Measurements from ENCODE around the gene ATP13A3.
A peak's percentile ranks its signal among the peaks of the same experiment; 100 is the strongest.

Gene ATP13A3

DNA sequence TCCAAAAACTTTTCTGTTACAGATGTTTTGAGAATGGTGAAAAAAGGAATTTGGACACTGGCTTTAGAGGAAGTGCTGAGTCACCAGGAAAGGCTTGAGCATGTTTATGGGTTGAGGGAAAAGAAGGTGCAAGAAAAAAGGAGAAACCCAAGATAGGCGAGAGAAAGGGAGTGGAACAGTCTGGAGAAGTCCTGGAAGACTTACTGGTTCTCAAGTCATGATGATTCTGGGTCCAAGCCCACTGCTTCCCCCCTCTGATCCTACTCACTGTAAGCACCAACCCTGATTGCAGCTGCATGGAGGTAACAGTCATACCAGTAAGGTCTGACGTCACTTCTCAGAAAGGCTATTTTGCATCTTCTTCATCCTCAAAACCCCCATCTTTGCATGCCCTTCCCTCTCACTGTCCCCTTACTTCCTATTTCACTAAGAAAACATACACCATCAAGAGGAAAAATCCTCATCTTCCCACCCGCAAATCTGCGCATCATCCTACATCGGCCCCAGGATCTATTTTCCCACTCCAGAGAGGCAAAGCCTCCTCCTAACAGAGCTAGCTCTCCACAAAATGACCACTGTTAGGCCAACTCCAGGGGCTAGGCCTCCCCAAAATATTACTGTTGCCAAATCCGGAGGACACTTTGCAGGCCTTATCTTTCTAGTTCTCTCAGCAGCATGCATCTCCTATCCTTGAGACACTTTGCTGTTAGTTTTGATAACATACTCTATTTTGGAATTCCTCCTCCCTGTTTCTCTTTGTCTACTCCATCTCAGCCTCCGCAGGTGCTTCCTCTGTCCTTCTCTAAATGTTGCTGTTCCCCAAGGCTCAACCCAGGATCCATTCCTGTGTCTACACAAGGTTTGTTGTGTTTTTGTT lies 3.2 kb upstream of the ATP13A3 start:
- peak overlapping the region; percentile 53 for H3K4me3 ChIP-seq (ENCODE audit: low read depth, low read length)
- peak; percentile 83 for DNase-seq (ENCODE audit: low read depth)
- no peak for TF ChIP-seq CTCF (IDR thresholded peaks at IDR 0.05; ENCODE audit: low read depth, low read length, missing control alignments)

GRCh38 chr3:194488055-194488742 lies 1.4 kb upstream of the ATP13A3 start:
- no peak for DNase-seq (ENCODE audit: low read depth)
- no peak for TF ChIP-seq CTCF (IDR thresholded peaks at IDR 0.05; ENCODE audit: low read depth, low read length, missing control alignments)
- H3K4me3 ChIP-seq (ENCODE audit: low read depth, low read length), result peak overlapping the region; percentile 53

DNA sequence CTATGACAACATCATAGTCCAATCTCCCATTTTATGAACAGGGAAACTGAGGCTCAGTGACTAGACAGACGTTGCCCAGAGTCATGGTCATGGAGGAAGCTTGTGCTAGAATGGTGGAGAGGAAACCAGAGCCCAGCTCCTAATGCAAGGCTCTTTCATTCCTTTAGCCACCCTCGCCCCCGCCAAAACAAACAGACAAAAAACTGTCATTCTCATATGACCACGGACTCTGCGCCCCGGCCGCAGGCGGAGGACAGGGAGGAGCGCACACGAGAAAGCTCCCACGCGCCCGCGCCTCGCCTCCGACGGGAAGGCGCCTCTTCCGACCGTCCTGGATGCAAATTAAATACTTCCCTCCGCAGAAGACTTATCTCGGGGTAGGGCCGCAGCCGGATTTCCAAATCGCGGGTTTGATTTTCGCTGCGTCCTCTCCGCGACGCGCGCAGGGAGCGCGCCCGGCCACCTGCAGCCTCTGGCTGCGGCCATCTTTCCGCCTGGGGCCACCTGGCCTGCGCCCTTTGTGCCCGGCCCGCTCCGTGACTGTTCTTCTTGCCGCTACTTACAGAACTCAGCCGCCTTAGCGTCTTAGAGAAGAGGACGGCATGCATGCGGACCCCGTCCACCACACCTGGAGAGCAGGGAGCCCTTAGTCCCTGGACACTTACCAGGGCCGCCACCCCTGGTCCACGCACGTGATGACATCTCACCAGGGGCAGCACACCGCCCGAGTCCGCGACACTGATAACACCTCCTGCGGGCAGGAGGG lies 670 bp upstream of the ATP13A3 start:
- no peak for DNase-seq (ENCODE audit: low read depth)
- no peak for TF ChIP-seq CTCF (IDR thresholded peaks at IDR 0.05; ENCODE audit: low read depth, low read length, missing control alignments)

DNA sequence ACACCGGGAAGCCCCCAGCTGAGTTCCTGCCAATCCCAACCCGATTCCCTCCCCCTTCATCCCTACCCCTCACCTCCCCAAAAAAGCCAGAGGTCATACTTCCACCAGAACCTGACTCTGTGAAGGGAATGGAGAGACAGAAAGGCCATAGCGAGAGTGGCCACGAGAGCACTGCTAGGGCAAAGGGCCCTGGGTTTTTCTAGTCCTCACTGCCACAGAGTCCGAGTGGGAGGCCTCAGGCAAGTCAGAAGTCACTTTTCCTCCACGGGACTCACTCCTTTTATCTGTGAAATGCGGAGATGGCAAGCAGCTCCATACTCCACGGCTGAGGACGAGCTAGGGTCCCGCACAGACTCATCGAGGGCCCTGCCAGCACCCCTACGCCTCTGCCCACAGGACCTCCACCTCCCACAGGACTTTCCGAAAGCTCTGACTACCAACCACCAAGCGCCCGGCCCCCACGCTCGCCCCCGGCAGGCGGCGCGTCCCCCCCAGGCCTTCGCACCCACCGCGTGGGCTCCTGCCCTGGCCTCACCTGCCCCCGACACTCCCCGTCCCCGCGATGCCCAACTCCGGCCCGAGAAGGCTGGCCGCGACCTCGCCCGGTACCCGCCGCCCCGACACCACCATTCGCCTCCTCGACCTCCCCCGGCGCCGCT lies 792 bp downstream of the ATP13A3 start:
- no peak for DNase-seq (ENCODE audit: low read depth)
- peak overlapping the region; percentile 96 for H3K4me3 ChIP-seq (ENCODE audit: low read depth, low read length)
- peak; percentile 22 for TF ChIP-seq CTCF (IDR thresholded peaks at IDR 0.05; ENCODE audit: low read depth, low read length, missing control alignments)

More for the DNA sequence above, 670 bp upstream of the ATP13A3 start:
- H3K4me3 ChIP-seq (ENCODE audit: low read depth, low read length), result peak overlapping the region; percentile 53

GRCh38 chr3:194485468-194485880 lies 1.3 kb downstream of the ATP13A3 start:
- no peak for TF ChIP-seq CTCF (IDR thresholded peaks at IDR 0.05; ENCODE audit: low read depth, low read length, missing control alignments)
- no peak for DNase-seq (ENCODE audit: low read depth)
- H3K4me3 ChIP-seq (ENCODE audit: low read depth, low read length), result peak overlapping the region; percentile 96

DNA sequence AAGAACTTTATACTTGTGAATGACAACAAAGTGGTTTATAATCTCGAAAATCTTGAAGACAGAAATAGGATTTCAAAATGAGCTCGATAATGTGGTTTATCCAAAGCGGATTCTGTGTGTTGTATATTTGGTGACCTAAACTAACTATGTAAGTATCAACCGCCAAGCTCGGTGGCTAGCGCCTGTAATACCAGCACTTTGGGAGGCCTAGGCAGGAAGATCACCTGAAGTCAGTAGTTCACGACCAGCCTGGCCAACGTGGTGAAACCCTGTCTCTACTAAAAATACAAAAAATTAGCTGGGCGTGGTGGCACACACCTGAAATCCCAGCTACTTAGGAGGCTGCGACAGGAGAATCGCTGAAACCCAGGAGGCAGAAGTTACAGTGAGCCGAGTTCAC lies 2.2 kb downstream of the ATP13A3 start:
- H3K4me3 ChIP-seq (ENCODE audit: low read depth, low read length), result peak overlapping the region; percentile 96
- TF ChIP-seq CTCF (IDR thresholded peaks at IDR 0.05; ENCODE audit: low read depth, low read length, missing control alignments), result no peak
- no peak for DNase-seq (ENCODE audit: low read depth)

Data from GM12864 (cell line).